Heart left ventricle (tissue), 13 donors: ENCODE data around the gene NKAIN2.

Experiments used
- CTCF ChIP-seq, 12 donors: fragments of 200-600 bp; sonication (generic) in 4 of 12; IDR thresholded peaks; one replicate each; pipeline versions ENCODE4 v1.5.0 to v1.8.0; 2018 to 2022; ENCODE audit warnings: antibody characterized with exemption in 12 of 12, mild to moderate bottlenecking in 5 of 12
- POLR2A ChIP-seq, 2 donors: fragments of 450-650 bp; IDR thresholded peaks; one replicate each; pipeline ENCODE4 v1.6.1; 2017; ENCODE audit warnings: antibody characterized with exemption in 2 of 2, mild to moderate bottlenecking in 2 of 2, moderate library complexity in 2 of 2
- donor health status: ischemic (EF 13 %, LVEDD 7.1; RV severe dilation, severe dysfunction).
- donor health status: DM: no; HTN: yes; CAD: no.
- donor health status: DM: no; HTN: no; CAD: no.
- donor health status: ischemic (EF 25% LVEDD 6.9; RV normal size, moderate dysfunction).
- donor health status: ischemic (EF 25% LVEDD 5.7; RV mildly dilated, moderate dysfunction).
- donor health status: ischemic (EF 35%, LVEDD 5.7; RV mildly dilated, moderate dysfunction).
- donor health status: nonischemic (EF 11% LVEDD 7.7; RV severe dilation, severe dysfunction).
- donor health status: DM: yes; HTN: yes; CAD: no.
- donor health status: PGD.
- donor health status: ischemic (EF 29% LVEDD 5.4; RV normal size, mild dysfunction).
- donor health status: nonischemic (EF 23%, LVEDD 6.1; RV moderate dilation, normal function).

GRCh38 chr6:123821112-123821511 is 17.4 kb downstream of the NKAIN2 start:
- TF ChIP-seq CTCF (IDR thresholded peaks at IDR 0.05) = no peak
- no peak for TF ChIP-seq POLR2A (IDR thresholded peaks at IDR 0.05)
